Adrenal gland (tissue), 12 donors: ENCODE results near the gene LCN1. TPM values are rescaled to one million over a fixed set of nuclear protein-coding genes. Genes with fewer than 3 reads are reported as not detected.

Experiments
- DNase-seq, 7 donors: peaks; one replicate each; pipeline ENCODE4 v3.0.0-alpha.2; 2019 to 2020
- H3K27ac ChIP-seq, 5 donors: fragments of 200-600 bp; sonication (generic) in 4 of 5; 1 replicate in 3 of 5; 2 replicates in 2 of 5; pipeline versions ENCODE4 v1.5.1 to v1.8.0; 2016 to 2020; ENCODE audit warnings: mild to moderate bottlenecking in 1 of 5
- H3K27me3 ChIP-seq: fragments of 200-600 bp; 2 replicates; pipeline ENCODE4 v1.8.0; 2021
- H3K36me3 ChIP-seq, 2 donors: fragments of 200-600 bp; replicated peaks in 1 of 2; 1 replicate in 1 of 2; 2 replicates in 1 of 2; pipeline versions ENCODE4 v1.5.1 to v1.8.0; 2018 to 2022
- H3K4me1 ChIP-seq, 2 donors: fragments of 200-600 bp; replicated peaks in 1 of 2; 1 replicate in 1 of 2; 2 replicates in 1 of 2; pipeline versions ENCODE4 v1.5.1 to v1.8.0; 2018 to 2021
- H3K4me3 ChIP-seq, 4 donors: fragments of 200-600 bp; sonication (generic) in 3 of 4; one replicate each; pipeline ENCODE4 v1.5.1; 2016 to 2018
- H3K9me3 ChIP-seq, 3 donors: fragments of 200-600 bp; sonication (generic) in 1 of 3; replicated peaks in 1 of 3; 1 replicate in 2 of 3; 2 replicates in 1 of 3; pipeline versions ENCODE4 v1.5.1 to v1.8.0; 2016 to 2021
- CTCF ChIP-seq, 6 experiments: fragments of 450-650 bp in 4 of 6; fragments of 200-600 bp in 2 of 6; sonication (generic) in 1 of 6; IDR thresholded peaks; 1 replicate in 5 of 6; 2 replicates in 1 of 6; pipeline versions ENCODE4 v1.5.1 to v1.8.0; 2016 to 2021; ENCODE audit warnings: antibody characterized with exemption in 6 of 6, mild to moderate bottlenecking in 2 of 6, moderate library complexity in 1 of 6
- POLR2A ChIP-seq, 2 donors: fragments of 450-650 bp; IDR thresholded peaks; one replicate each; pipeline ENCODE4 v1.6.1; 2017; ENCODE audit warnings: antibody characterized with exemption in 2 of 2, mild to moderate bottlenecking in 2 of 2, moderate library complexity in 1 of 2
- WGBS, 4 donors: extraction: QIAGEN DNeasy Blood & Tissue Kit in 2 of 4; methylation state at CpG; one replicate each; pipeline versions ENCODE4 v1.1.5 to v1.1.7; 2013 to 2017; 5-methylcytosine and 5-hydroxymethylcytosine counted together
- intact Hi-C, 2 donors: fragments of 100-400 bp; cut with DNase I; formaldehyde crosslinking; loops; one replicate each; pipeline versions ENCODE4 v1.14.1 to v1.15.0; 2022 to 2023
- polyA plus RNA-seq, 3 donors: library from polyadenylated mRNA; stranded (reverse); fragments of 200-250 nt in 2 of 3; fragments of 350-450 nt in 1 of 3; fragmentation: Illumina TruSeq in 1 of 3; extraction: RNeasy Lipid Tissue Mini Kit (QIAGEN cat#74804) in 1 of 3; gene quantifications; one replicate each; pipeline ENCODE4 v1.2.3, GENCODE V29; 2013 to 2014
- total RNA-seq, 9 donors: library from RNA; depleted of rRNA in 4 of 9; stranded (reverse); fragments of >200 nt in 4 of 9; fragments of 120-200 nt in 1 of 9; fragmentation: NEBNext Ultra II Directional in 1 of 9; extraction: Animal tissue kit (Norgen Biotek cat#: 25700) in 1 of 9; gene quantifications; one replicate each; pipeline versions ENCODE4 v1.1.0 to v1.2.4, GENCODE V29; 2013 to 2023
- donor health status: healthy with polysubstance abuse.
- donor health status: Bipolar disorder and iron deficiency.
- donor health status: DM: yes; HTN: yes; CAD: no.
- donor health status: DM: no; HTN: no; CAD: no.
- donor health status: DM: no; HTN: no; CAD: no.
- donor health status: DM: yes; HTN: yes; CAD: no.

Gene LCN1
- total and polyA plus RNA-seq, 12 donors = not detected

DNA sequence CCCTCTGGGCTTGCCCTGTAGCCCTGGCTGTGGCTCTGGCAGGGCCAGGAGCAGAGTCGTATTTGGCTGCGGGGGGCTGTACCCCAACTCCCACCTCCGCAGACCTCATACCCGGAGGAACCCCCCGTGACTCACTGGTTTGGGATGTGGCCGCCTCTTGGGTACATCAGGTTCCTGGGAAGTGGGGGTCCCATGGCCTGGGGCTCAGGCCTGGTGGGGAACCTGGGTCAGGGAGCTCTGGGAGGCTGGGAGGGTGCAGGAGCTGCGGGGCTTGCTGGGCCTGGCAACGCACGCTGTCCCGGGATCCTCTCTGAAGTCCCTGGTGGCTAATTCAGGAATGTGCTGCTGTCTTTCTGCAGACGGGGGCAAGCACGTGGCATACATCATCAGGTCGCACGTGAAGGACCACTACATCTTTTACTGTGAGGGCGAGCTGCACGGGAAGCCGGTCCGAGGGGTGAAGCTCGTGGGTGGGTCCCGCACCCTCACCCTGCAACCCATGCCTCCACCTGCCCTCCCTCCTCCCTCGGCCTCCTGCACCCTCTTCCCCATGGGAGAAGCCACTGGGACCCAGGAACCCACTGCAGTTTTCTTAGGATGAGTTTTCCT lies 2.4 kb downstream of the LCN1 start:
- H3K27me3 ChIP-seq = no peaks in the 10 kb centered on the region
- H3K27ac ChIP-seq = no peak overlapping the region
- intact Hi-C loops = no loop called here

DNA sequence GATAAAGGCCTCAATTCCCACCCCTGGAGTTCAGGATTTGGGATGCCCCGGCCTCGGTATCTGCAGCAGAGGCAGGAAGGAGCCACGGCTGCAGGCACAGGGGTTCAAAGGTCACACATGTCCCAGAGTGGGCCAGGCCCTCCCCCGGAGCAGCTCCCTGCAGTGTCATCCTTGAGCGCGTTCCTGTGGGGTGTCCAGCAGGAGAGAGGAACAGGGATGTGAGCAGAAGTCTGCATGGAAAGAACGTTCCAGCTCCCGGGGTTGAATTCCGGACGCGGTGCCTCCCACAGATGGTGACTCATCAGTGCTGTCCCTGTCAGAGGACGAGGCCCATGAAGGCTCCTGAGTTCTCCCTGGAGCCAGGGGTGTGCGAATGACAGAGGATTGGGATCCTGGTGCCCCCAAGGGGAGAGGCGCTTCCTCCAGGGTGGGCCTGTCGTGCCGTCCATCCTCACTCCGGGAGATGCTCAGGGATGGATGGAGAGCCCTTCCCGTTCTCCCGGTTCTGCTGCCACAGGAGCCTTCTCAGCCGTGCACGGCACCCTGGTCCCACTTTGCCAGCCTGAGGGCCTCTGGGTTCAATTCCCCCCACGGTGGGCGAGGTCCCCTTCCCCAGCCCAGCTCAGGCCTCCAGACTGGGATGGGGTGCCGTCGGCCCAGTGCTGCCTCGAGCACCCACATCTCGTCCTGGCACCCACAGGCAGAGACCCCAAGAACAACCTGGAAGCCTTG lies 3.1 kb downstream of the LCN1 start:
- intact Hi-C loops = no loop called here
- TF ChIP-seq POLR2A (IDR thresholded peaks at IDR 0.05) = no peak
- no peak for TF ChIP-seq CTCF (IDR thresholded peaks at IDR 0.05)
- 55 to 77% (median 59%) methylated on average over 14 to 27 of the region's 27 CpGs for WGBS, 4 donors
- peak in 5 of 7 donors; percentile 18 to 53 (median 52) for DNase-seq
- H3K9me3 ChIP-seq = no peaks in the 10 kb centered on the region
- no peak overlapping the region for H3K4me3 ChIP-seq
- H3K27me3 ChIP-seq = no peaks in the 10 kb centered on the region
- H3K36me3 ChIP-seq = no peaks in the 10 kb centered on the region
- no peaks in the 10 kb centered on the region for H3K4me1 ChIP-seq
- H3K27ac ChIP-seq = no peak overlapping the region

More for the DNA sequence above, 2.4 kb downstream of the LCN1 start:
- Histone ChIP-seq H3K36me3 (no peaks in the 10 kb centered on the region), H3K4me3 (no peak overlapping the region), H3K9me3 (no peaks in the 10 kb centered on the region), H3K4me1 (no peaks in the 10 kb centered on the region)
- WGBS, 4 donors = 78 to 85% (median 81%) methylated on average over 7 to 21 of the region's 21 CpGs
- peak in 2 of 7 donors; percentile 5 to 13 for DNase-seq
- TF ChIP-seq POLR2A (IDR thresholded peaks at IDR 0.05) (no peak), CTCF (IDR thresholded peaks at IDR 0.05) (no peak)

DNA sequence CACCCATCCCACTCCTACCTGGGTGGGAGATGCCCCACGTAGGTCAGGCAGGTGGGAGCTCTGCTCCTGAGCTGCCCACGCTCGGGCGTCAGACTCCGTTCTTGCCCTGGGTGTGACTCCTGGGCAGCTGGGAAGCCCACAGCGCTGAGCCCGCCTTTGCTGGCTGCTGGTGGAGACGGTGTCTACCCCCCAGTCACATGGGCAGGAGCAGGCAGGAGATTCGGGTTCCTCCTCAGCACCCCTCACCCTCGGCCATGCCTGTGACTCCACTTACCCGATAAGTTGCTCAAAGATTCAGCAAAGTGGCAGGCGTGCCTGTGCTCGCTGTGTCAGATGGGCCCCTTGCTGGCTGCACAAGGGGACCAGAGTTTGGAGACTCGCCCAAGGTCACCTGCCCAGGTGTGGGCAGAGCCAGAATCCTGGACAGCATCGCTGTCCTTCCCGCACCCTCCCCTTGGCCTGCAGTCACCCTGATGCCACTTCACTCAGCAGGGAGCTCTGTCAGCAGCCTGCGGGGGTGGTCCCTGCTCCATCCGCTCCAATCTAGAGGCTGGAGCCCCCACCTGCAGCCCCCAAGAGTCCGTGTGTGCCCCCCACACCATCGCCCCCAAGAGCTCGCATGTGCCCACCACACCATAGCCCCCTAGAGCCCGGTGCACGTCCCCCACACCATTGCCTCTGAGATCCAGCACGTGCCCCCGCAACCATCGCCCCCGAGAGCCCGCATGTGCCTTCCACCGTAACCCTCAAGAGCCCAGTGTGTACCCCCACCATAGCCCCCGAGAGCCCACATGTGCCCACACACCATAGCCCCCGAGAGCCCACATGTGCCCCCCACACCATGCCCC lies 4.2 kb downstream of the LCN1 start:
- Histone ChIP-seq H3K4me1 (no peaks in the 10 kb centered on the region), H3K9me3 (no peaks in the 10 kb centered on the region), H3K4me3 (no peak overlapping the region), H3K36me3 (no peaks in the 10 kb centered on the region), H3K27ac (no peak overlapping the region), H3K27me3 (no peaks in the 10 kb centered on the region)
- TF ChIP-seq POLR2A (IDR thresholded peaks at IDR 0.05) = no peak
- TF ChIP-seq CTCF (IDR thresholded peaks at IDR 0.05) = no peak
- WGBS, 4 donors = 60 to 91% (median 76%) methylated on average over 8 to 31 of the region's 31 CpGs
- DNase-seq = peak in 3 of 7 donors; percentile 7 to 43 (median 10)
- intact Hi-C loops = no loop called here

- no peak overlapping the region for H3K4me3 ChIP-seq
- no peaks in the 10 kb centered on the region for H3K27me3 ChIP-seq
- H3K27ac ChIP-seq = no peak overlapping the region
- intact Hi-C loops = no loop called here
- peak in 2 of 7 donors; percentile 7 to 10 for DNase-seq
- no peaks in the 10 kb centered on the region for H3K9me3 ChIP-seq
- TF ChIP-seq POLR2A (IDR thresholded peaks at IDR 0.05) (no peak), CTCF (IDR thresholded peaks at IDR 0.05) (no peak)
- no peaks in the 10 kb centered on the region for H3K36me3 ChIP-seq
- H3K4me1 ChIP-seq = no peaks in the 10 kb centered on the region
- WGBS, 4 donors = 60 to 66% (median 64%) methylated on average over 1 to 11 of the region's 11 CpGs
Measured at GRCh38 chr9:135526089-135526729, 5.0 kb downstream of the LCN1 start.
